ENCODE data around the gene ACVR1. TPM values are rescaled to one million over a fixed set of nuclear protein-coding genes. Genes with fewer than 3 reads are reported as not detected.

Gene ACVR1
- total and polyA plus RNA-seq, 2 experiments from 2014 or later, result 8.9 to 21.5 TPM

DNA sequence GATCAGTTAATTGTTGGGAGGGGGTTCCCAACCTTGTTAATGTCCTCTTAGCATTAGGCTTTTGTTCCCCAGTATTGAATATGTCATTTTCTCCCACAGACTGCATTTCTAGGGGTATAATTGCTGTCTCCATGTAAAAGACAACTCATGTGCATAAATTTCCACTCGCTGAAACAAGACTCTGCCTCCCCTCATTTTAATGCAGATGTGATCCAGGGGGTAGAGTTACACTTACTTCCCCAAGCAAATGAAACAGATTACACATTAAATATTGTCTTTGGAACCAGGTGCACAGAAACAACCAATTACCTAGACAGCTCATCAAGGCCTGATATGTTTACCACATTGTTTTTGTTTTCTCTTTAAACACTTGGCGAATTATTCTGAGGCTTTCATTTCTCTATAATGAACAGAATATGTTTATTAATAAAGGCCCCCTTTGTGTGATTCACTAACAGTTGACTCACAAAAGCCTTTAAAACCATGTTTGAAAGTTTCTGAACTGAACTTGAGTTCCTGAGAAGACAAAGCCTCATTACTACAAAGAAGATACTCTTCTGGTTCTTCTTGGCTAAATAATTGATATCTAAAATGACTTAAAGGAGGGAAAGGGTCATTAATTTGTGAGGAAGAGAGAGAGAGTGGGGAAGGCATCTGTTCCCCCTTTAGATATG is 15.0 kb upstream of the ACVR1 start:
- H3K4me1 Mint-ChIP-seq, result peaks cover 55% of the 10 kb centered on the region
- ATAC-seq, result peak; percentile 50; the same call in 2 of the 3 replicates
- Histone ChIP-seq H2AFZ (no peak overlapping the region), H4K20me1 (replicated peaks; ENCODE audit: insufficient read depth) (no peaks in the 10 kb centered on the region), H3F3A (replicated peaks; ENCODE audit: low read depth) (no peaks in the 10 kb centered on the region; the same call in 1 of the 2 replicates), H3K4me2 (peak overlapping the region; percentile 62), H3K4me3 (peak overlapping the region; percentile 7), H3K9me2 (ENCODE audit: insufficient read depth) (no peaks in the 10 kb centered on the region), H3K36me3 (ENCODE audit: insufficient read depth) (no peaks in the 10 kb centered on the region), H3K27me3 (ENCODE audit: insufficient read depth) (no peaks in the 10 kb centered on the region), H3K27ac (ENCODE audit: low read depth) (peak overlapping the region; percentile 76), H3K4me1 (ENCODE audit: insufficient read depth) (peaks cover 63% of the 10 kb centered on the region), H3K79me2 (replicated peaks; ENCODE audit: insufficient read depth) (no peaks in the 10 kb centered on the region)
- peaks cover 8% of the 10 kb centered on the region for H3K27me3 Mint-ChIP-seq (ENCODE audit: insufficient read depth, low read depth, poor library complexity)
- H3K36me3 Mint-ChIP-seq (ENCODE audit: low read depth), result no peaks in the 10 kb centered on the region
- peak overlapping the region; percentile 51 for H3K4me3 Mint-ChIP-seq
- no peaks in the 10 kb centered on the region for H3K9me3 Mint-ChIP-seq
- TF ChIP-seq, protein P1, sequence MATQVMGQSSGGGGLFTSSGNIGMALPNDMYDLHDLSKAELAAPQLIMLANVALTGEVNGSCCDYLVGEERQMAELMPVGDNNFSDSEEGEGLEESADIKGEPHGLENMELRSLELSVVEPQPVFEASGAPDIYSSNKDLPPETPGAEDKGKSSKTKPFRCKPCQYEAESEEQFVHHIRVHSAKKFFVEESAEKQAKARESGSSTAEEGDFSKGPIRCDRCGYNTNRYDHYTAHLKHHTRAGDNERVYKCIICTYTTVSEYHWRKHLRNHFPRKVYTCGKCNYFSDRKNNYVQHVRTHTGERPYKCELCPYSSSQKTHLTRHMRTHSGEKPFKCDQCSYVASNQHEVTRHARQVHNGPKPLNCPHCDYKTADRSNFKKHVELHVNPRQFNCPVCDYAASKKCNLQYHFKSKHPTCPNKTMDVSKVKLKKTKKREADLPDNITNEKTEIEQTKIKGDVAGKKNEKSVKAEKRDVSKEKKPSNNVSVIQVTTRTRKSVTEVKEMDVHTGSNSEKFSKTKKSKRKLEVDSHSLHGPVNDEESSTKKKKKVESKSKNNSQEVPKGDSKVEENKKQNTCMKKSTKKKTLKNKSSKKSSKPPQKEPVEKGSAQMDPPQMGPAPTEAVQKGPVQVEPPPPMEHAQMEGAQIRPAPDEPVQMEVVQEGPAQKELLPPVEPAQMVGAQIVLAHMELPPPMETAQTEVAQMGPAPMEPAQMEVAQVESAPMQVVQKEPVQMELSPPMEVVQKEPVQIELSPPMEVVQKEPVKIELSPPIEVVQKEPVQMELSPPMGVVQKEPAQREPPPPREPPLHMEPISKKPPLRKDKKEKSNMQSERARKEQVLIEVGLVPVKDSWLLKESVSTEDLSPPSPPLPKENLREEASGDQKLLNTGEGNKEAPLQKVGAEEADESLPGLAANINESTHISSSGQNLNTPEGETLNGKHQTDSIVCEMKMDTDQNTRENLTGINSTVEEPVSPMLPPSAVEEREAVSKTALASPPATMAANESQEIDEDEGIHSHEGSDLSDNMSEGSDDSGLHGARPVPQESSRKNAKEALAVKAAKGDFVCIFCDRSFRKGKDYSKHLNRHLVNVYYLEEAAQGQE (IDR thresholded peaks at IDR 0.05; ENCODE audit: unreplicated experiment), result no peak
- TF ChIP-seq ZNF331 (CRISPR knock-in tag; IDR thresholded peaks at IDR 0.05; ENCODE audit: low read depth) (no peak), ZNF114 (CRISPR knock-in tag; IDR thresholded peaks at IDR 0.05) (no peak), JUNB (IDR thresholded peaks at IDR 0.05; ENCODE audit: unreplicated experiment) (no peak), POLR2AphosphoS5 (IDR thresholded peaks at IDR 0.05; ENCODE audit: low read depth) (no peak), EZH2 (IDR thresholded peaks at IDR 0.05; ENCODE audit: low read depth, unreplicated experiment) (no peak), CREB1 (CRISPR knock-in tag; IDR thresholded peaks at IDR 0.05; ENCODE audit: low read depth) (no peak), STAT1 (IDR thresholded peaks at IDR 0.05; ENCODE audit: unreplicated experiment) (no peak), EZH2phosphoT487 (IDR thresholded peaks at IDR 0.05; ENCODE audit: unreplicated experiment) (no peak), NANOG (IDR thresholded peaks at IDR 0.05; ENCODE audit: borderline replicate concordance) (no peak)
- TF ChIP-seq, protein P2, sequence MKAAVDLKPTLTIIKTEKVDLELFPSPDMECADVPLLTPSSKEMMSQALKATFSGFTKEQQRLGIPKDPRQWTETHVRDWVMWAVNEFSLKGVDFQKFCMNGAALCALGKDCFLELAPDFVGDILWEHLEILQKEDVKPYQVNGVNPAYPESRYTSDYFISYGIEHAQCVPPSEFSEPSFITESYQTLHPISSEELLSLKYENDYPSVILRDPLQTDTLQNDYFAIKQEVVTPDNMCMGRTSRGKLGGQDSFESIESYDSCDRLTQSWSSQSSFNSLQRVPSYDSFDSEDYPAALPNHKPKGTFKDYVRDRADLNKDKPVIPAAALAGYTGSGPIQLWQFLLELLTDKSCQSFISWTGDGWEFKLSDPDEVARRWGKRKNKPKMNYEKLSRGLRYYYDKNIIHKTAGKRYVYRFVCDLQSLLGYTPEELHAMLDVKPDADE (IDR thresholded peaks at IDR 0.05), result no peak
- TF ChIP-seq, protein P3, sequence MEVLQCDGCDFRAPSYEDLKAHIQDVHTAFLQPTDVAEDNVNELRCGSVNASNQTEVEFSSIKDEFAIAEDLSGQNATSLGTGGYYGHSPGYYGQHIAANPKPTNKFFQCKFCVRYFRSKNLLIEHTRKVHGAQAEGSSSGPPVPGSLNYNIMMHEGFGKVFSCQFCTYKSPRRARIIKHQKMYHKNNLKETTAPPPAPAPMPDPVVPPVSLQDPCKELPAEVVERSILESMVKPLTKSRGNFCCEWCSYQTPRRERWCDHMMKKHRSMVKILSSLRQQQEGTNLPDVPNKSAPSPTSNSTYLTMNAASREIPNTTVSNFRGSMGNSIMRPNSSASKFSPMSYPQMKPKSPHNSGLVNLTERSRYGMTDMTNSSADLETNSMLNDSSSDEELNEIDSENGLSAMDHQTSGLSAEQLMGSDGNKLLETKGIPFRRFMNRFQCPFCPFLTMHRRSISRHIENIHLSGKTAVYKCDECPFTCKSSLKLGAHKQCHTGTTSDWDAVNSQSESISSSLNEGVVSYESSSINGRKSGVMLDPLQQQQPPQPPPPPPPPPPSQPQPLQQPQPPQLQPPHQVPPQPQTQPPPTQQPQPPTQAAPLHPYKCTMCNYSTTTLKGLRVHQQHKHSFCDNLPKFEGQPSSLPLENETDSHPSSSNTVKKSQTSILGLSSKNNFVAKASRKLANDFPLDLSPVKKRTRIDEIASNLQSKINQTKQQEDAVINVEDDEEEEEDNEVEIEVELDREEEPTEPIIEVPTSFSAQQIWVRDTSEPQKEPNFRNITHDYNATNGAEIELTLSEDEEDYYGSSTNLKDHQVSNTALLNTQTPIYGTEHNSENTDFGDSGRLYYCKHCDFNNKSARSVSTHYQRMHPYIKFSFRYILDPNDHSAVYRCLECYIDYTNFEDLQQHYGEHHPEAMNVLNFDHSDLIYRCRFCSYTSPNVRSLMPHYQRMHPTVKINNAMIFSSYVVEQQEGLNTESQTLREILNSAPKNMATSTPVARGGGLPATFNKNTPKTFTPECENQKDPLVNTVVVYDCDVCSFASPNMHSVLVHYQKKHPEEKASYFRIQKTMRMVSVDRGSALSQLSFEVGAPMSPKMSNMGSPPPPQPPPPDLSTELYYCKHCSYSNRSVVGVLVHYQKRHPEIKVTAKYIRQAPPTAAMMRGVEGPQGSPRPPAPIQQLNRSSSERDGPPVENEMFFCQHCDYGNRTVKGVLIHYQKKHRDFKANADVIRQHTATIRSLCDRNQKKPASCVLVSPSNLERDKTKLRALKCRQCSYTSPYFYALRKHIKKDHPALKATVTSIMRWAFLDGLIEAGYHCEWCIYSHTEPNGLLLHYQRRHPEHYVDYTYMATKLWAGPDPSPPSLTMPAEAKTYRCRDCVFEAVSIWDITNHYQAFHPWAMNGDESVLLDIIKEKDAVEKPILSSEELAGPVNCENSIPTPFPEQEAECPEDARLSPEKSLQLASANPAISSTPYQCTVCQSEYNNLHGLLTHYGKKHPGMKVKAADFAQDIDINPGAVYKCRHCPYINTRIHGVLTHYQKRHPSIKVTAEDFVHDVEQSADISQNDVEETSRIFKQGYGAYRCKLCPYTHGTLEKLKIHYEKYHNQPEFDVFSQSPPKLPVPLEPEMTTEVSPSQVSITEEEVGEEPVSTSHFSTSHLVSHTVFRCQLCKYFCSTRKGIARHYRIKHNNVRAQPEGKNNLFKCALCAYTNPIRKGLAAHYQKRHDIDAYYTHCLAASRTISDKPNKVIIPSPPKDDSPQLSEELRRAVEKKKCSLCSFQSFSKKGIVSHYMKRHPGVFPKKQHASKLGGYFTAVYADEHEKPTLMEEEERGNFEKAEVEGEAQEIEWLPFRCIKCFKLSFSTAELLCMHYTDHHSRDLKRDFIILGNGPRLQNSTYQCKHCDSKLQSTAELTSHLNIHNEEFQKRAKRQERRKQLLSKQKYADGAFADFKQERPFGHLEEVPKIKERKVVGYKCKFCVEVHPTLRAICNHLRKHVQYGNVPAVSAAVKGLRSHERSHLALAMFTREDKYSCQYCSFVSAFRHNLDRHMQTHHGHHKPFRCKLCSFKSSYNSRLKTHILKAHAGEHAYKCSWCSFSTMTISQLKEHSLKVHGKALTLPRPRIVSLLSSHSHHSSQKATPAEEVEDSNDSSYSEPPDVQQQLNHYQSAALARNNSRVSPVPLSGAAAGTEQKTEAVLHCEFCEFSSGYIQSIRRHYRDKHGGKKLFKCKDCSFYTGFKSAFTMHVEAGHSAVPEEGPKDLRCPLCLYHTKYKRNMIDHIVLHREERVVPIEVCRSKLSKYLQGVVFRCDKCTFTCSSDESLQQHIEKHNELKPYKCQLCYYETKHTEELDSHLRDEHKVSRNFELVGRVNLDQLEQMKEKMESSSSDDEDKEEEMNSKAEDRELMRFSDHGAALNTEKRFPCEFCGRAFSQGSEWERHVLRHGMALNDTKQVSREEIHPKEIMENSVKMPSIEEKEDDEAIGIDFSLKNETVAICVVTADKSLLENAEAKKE (CRISPR knock-in tag; IDR thresholded peaks at IDR 0.05), result no peak
- TF ChIP-seq, protein P4, sequence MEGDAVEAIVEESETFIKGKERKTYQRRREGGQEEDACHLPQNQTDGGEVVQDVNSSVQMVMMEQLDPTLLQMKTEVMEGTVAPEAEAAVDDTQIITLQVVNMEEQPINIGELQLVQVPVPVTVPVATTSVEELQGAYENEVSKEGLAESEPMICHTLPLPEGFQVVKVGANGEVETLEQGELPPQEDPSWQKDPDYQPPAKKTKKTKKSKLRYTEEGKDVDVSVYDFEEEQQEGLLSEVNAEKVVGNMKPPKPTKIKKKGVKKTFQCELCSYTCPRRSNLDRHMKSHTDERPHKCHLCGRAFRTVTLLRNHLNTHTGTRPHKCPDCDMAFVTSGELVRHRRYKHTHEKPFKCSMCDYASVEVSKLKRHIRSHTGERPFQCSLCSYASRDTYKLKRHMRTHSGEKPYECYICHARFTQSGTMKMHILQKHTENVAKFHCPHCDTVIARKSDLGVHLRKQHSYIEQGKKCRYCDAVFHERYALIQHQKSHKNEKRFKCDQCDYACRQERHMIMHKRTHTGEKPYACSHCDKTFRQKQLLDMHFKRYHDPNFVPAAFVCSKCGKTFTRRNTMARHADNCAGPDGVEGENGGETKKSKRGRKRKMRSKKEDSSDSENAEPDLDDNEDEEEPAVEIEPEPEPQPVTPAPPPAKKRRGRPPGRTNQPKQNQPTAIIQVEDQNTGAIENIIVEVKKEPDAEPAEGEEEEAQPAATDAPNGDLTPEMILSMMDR (conservative IDR thresholded peaks at IDR 0.05; ENCODE audit: low read depth in 2 of 2), result no peak
- H3K27ac Mint-ChIP-seq, result peak overlapping the region; percentile 96
- no peak for DNase-seq (ENCODE audit: low spot score)

Measured in GM23338 (cell line).